ENCODE measurements around the gene HERC2.

DNA sequence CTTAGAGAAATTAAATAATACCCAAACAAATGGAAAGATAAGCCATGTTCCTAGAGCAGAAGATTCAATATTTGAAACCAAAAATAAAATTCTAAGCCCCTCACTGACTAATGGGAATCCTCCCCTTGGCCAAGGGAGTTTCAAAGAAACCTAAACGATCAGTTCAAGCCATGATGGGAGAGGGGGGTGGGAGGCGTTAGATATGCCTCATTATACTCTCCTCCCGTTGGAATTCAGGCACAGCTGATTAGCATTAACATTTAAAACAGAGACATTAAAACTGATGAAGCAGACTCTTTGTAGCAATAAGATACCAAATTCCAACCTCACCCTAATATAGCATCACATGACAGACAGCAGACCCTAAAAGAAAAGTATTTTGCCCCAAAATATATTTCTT is 255.7 kb downstream of the HERC2 start:
- no peak for TF ChIP-seq MAZ (IDR thresholded peaks at IDR 0.05; ENCODE audit: borderline replicate concordance, low read depth, low read length)
- no peak for TF ChIP-seq ELK1 (IDR thresholded peaks at IDR 0.05; ENCODE audit: borderline replicate concordance, low read depth, low read length)
- no peak for TF ChIP-seq POLR2A (IDR thresholded peaks at IDR 0.05; ENCODE audit: low read depth, low read length)
- TF ChIP-seq CTCF (conservative IDR thresholded peaks at IDR 0.05; ENCODE audit: low read depth, low read length) = no peak
- no peak for TF ChIP-seq RFX5 (IDR thresholded peaks at IDR 0.05; ENCODE audit: low read depth, low read length)
- no peak for TF ChIP-seq CEBPB (IDR thresholded peaks at IDR 0.05; ENCODE audit: low read depth, low read length)
- TF ChIP-seq, protein P1, sequence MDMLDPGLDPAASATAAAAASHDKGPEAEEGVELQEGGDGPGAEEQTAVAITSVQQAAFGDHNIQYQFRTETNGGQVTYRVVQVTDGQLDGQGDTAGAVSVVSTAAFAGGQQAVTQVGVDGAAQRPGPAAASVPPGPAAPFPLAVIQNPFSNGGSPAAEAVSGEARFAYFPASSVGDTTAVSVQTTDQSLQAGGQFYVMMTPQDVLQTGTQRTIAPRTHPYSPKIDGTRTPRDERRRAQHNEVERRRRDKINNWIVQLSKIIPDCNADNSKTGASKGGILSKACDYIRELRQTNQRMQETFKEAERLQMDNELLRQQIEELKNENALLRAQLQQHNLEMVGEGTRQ (IDR thresholded peaks at IDR 0.05; ENCODE audit: low read depth, low read length) = no peak
- no peak for TF ChIP-seq FOS (IDR thresholded peaks at IDR 0.05; ENCODE audit: low read depth, low read length)
- no peak for TF ChIP-seq MXI1 (IDR thresholded peaks at IDR 0.05; ENCODE audit: borderline replicate concordance, low read depth, low read length)
